ENCODE results near the gene ZNF75A.
"Not testable (repeated sequence)": the region's sequence is repeated elsewhere in the genome, so short reads cannot be mapped to it uniquely, and the experiment has no call there.

ZNF75A gene

DNA sequence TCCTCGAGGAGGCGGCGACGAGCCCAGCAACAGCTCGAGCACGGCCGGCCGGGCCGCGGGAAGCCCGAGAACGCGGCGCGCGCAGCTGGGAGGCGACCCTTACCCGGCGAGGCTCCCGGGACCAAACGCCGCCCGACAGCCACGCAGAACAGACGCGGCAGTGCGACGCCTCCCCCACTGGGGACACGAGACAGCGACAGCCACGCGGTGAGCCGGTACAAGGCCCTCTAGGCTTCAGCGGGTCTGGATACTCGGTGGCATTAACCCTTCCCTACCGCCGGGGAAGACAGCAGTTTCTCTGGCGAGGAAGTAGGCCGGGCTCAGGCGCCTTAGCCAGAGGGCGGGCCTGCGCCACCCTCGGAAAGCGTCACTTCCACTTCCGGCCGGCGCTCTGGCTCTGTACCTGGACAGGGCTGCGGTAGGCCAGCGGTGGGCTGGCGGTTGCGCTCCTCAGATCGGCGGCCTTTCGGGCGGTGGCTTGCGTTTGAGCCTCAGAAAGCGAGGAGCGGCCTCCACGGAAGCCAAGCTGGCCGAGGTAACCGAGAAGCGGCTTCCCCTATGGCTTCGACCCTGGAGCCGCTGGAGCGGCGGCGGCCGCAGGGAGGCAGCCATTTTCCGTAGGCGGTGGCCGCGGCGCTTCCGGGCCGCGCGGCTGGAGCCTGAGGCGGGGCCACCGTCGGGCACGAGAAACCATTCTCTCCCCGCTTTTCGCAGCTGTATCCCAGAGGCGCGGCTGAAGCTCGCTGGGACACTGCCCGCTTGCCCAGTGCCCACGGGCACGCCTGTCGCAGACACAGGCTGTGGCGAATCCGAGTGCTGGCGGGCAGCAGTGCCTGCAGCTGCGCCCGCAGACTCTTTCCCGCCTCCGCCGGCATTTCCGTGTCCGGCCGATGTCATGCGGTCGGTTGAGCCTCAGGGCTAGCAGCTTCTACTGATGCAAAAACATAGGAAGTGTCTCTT is at the start of gene ZNF75A, which contains the start of gene TIGD7:
ZNF75A (plus strand) TSS at position 389 of the 960 bp plus-strand sequence. CDS start 2,932 bp downstream, outside the sequence.
TIGD7 (minus strand) TSS at position 322 of the 960 bp plus-strand sequence. CDS start 4,816 bp downstream, outside the sequence.
- peak; percentile 79 for DNase-seq (ENCODE audit: low read depth)

DNA sequence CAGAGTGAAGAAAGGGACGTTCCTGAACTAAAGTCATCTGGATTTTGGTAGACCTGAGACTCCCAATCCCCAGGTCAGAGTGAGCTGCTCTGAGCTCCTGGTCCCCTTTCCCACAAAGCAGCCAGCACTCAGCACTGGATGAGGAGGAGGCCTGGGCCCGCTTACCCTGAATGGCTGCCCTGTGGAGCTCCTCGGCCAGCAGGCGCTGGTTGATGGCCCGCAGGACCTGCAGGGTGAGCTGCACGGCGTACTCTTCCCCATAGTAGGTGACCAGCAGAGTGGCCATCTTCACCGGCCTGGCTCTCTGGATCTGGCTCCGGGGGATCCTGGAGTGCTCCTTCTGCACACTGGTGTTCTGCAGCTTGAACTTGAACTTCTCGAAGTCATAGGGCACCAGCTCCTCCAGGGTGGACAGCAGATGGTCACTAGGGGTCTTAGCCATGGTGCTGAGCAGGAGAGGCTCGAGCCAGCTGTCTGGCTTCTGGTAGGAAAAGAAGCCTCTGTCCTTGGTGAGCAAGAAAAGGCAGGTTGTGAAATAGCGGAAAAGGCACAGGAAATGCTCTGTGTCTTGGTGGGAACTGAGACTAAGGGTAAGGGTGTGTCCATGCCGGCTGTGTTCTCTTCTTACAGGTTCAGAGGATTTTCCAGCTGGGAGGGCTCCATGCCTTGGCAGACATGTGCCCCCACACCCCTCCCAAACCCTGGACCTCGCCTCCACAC is 49.0 kb upstream of the ZNF75A start, which contains the start of gene MEFV:
MEFV (minus strand) TSS at position 488 of the 720 bp plus-strand sequence; CDS start at position 442, 46 bp downstream.
- no peak for DNase-seq (ENCODE audit: low read depth)

DNA sequence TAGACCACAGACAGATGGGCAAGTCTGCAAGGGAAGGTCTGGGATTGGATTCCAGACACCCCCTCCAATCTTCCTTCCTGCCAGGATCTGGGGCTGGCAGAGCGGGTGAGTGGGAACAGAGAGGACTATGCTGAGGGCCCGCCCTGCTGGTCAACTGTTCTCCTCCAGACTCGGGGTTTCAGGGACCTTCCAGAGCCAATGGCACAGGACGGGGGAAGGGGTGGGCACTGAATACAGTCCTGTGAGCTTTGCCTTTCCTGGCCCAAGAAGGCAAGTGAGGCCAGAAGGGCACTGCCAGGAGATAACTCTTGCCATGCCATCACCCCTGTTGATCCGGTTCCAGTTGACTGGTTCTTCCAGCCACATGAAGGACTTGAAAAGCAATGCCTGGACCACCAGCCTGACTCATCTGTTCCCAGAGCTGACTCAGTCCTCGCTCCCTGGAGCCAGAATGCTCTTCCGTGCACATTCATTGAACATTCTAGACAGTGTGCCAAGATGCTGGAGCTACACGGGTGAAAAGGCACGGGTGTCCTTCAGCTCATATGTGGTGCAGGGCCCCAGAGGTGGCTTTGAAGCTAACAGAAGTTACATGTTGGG is 48.3 kb upstream of the ZNF75A start:
- DNase-seq (ENCODE audit: low read depth): peak; percentile 7

DNA sequence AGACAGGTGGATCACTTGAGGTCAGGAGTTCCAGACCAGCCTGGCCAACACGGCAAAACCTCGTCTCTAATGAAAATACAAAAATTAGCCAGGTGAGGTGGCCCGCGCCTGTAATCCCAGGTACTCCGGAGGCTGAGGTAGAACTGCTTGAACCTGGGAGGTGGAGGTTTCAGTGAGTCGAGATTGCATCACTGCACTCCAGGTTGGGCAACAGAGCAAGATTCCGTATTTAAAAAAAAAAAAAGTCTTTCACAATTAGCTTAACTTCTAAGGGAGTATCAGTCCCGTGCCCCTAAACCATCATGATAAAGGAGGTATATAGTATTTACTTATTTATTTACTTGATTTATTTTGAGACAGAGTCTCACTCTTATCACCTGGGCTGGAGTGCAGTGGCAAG is 45.5 kb upstream of the ZNF75A start:
- DNase-seq (ENCODE audit: low read depth): no peak

DNA sequence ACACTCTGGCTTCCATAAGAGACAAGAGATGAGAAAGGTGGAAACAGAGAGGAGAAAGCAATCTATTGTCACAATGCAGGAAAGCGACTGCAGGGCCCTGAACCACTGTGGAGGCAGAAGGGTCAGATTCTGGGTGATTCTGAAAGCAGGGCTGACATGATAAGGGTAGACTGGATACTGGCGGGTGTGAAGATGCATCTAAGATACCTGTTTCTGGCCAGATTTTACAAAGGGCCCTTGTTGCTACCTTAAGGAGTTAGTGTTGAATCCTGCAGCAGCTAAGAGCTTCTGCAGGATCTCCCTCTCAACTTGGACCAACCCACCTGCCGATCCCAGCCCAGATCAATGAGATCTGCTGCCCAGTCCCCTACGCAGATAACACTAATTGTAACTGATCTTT is 42.8 kb upstream of the ZNF75A start:
- no peak for DNase-seq (ENCODE audit: low read depth)

DNA sequence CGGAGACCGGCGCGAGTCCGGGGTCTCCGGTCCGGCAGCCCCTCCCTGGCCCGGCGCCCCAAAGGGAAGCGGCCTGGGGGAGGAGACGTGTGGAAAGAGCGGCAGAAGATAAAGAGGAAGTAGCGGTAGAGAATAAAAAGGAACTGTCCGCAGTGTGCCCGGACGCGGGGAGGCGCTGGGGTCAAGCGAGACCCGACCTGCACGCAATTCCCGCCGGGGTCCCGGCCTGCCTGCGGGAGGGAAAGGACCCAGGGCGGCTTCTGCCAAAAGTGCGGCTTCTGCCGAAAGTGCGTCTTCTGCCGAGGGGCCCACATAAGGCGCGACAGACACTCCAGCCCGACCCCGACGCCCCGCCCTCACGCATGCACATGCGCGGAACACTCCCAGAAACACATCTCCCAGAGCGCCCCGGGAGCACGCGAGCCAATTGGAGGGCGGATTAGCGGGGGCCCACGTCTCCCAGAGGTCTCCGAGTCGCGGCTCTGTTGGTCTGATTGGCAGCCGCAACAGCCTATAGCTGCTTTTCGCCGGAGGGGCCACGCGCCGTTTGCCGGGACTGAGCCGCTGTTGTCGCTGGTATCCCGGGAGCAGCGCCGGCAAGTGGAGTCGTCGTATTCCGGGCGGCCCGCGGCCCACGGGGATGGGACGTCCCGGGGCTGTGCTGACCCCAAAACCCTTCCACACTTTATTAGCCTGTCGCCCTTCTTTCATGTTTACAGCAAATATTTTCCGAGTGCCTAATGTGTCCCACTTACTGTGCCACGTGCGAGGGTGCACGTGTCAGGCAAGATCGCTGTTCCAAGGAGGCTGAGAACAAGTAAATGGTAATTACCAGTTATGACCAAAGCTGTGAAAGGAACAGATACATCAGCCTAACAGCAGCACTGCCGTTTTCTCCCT is 40.9 kb upstream of the ZNF75A start:
- peak; percentile 96 for DNase-seq (ENCODE audit: low read depth)

DNA sequence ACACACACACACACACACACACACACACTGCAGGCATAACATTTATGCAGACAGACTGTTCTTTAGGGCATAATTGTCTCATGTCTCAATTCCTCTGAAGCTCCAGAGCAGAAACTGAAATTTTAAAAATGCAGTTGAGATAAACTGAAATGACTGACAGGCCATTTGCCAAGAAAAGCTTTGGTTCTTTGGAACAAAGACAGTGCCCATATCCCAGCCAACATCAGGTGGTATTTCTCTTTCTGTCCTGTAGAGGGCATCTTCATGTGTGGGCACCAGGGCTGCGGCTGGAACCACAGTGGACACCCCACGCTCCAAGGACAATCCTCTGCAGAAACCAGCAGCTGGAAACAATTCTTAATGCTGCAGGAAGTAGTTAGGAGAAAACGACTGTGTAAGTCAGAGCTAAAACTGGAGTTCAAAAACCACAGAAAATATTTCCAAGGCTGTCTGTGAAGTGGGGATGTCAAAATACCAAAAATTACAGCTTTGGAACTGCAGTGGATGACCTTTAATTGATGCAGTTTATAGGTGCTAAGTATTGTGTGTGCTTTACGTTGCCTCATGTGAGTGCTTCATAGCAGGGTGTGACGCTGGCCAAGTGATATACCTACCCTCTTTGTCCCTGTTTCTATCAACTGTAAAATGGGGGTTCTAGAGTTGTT is 38.3 kb upstream of the ZNF75A start:
- peak; percentile 88 for DNase-seq (ENCODE audit: low read depth)

DNA sequence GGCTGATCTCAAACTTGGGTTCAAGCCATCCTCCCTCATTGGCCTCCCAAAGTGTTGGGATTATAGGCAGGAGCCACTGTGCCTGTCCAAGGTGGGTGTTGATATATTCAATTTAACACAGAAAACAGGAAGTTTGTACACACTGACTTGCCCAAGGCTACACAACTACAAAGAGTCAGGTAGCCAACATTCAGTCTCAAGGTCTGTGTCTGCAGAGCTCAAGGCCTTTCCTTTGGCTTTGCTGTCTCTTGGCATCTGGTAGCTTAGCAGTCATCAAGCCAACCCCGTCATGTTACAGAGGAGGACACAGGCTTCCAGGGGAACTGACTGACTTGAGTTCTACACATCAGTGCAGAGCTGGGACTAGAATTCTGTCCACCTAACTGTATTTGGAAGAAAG is 37.0 kb upstream of the ZNF75A start:
- no peak for DNase-seq (ENCODE audit: low read depth)

DNA sequence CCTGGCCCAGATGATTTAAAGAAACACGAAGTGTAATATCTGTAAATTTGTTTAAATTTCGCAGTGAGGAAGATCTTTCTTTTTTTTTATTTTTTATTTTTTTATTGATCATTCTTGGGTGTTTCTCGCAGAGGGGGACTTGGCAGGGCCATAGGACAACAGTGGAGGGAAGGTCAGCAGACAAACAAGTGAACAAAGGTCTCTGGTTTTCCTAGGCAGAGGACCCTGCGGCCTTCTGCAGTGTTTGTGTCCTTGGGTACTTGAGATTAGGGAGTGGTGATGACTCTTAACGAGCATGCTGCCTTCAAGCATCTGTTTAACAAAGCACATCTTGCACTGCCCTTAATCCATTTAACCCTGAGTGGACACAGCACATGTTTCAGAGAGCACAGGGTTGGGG is 34.6 kb upstream of the ZNF75A start:
- DNase-seq (ENCODE audit: low read depth): not testable (repeated sequence)

DNA sequence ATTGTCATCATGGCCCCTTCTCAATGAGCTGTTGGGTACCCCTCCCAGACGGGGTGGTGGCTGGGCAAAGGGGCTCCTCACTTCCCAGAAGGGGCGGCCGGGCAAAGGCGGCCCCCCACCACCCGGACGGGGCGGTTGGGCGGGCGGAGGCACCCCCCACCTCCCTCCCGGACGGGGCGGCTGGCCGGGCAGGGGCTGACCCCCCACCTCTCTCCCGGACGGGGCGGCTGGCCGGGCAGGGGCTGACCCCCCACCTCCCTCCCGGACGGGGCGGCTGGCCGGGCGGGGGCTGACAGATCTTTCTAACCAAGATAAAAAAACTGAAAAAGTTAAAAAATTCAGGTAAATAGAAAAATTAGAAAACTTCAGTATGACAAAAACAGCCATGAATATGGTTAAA is 34.0 kb upstream of the ZNF75A start:
- DNase-seq (ENCODE audit: low read depth): not testable (repeated sequence)

DNA sequence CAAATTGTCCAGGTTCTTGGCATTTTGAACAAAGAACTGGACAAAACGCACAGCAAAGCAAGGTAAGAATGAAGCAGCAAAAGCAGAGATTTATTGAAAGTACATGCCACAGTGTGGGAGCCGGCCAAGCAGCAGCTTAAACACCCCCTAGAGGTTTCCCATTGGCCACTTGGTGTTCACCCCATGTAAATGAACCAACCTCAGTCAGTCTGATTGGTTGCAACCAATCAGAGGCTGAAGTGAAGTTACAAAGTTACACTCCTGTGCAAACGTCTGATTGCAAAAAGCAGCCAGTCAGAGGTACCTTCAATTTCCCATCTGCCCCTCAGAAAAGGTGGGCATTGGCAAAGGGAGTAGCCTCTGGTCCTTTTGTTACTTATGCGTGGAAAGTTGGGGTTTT is 30.8 kb upstream of the ZNF75A start:
- DNase-seq (ENCODE audit: low read depth): no peak

DNA sequence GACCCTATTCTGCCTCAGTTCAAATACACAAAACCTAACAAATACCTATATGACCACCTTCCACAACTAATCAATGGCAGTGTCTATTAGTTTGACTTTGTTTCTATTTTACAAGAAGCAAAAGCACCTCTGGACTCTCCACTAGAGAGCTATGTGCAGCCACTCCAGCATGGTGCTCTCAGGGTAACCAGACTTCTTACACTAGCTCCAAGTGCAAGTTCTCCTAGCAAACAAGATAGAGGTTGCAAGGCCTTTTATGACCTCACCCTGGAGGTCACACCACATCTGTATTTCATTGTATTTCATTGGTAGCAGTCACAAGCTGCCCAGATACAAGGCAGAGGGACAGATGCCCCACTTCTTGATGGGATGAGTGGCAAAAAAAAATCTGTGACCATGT is 30.4 kb upstream of the ZNF75A start:
- DNase-seq (ENCODE audit: low read depth): no peak

DNA sequence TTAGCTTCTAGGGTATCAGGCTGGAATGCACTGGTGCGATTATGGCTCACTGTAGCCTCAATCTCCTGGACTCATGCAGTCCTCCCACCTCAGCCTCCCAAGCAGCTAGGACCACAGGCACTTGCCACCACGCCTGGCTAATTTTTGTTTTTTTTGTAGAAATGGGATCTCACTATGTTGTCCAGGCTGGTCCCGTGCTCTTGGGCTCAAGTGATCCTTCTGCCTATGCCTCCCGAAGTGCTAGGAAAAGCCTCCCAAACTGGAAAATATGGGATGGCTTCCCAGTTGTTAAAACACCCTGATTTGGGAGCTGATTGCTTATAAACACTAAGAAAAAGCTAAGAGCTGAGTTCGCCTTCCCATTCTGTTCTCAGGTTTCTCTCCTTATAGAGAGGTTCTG is 28.6 kb upstream of the ZNF75A start:
- DNase-seq (ENCODE audit: low read depth): no peak

DNA sequence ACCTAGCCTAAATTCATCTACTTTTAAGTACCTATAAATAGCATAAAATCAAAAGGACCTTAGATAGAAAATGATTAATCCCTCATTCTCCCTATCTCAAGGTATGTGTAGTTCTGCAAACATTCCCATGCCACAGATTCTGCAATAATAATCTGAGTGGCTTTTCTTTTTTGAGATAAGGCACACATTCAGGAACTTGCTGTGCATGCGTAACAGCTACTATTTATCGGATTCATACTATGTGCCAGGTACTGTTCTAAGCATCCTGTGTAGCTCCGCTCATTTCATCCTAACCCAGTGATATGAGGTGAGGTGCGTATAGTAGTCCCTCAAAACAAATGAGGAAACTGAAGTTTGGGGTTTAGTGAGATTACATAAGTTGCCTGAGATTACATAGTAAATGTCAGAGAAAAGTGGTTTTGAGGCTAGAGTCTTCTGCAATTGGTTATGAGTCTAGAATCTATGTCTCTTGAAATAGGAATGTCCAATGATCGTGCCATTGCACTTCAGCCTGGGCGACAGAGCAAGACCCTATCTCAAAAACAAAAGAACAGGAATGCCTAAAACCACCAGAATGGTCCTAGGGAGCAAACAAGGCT is 24.0 kb upstream of the ZNF75A start:
- DNase-seq (ENCODE audit: low read depth): no peak

DNA sequence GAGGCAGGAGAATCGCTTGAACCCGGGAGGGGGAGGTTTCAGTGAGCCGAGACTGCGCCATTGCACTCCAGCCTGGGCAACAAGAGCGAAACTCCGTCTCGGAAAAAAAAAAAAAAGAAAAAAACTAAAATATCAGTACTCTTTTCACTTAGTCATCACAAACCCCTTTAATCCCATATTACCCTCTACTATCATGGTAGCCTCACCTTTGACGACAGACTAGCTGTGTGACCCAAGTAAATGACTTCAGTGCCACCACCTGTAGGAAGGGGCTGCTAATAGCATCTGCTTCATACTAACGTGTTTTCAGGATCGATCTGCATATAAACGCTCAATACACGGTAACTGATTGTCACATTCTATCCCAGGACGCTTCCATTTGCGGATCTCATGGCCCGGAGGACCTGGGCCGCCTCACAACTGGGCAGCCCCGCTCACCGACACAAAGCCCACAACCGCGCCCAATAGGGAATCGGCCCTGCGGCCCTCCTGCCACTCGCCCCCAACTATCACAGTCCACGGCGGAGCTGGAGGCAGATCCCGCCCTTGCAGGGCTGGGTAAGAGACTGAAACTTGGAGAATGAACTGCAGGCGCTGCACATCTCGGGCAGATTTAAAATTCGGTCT is 23.1 kb upstream of the ZNF75A start:
- DNase-seq (ENCODE audit: low read depth): no peak

DNA sequence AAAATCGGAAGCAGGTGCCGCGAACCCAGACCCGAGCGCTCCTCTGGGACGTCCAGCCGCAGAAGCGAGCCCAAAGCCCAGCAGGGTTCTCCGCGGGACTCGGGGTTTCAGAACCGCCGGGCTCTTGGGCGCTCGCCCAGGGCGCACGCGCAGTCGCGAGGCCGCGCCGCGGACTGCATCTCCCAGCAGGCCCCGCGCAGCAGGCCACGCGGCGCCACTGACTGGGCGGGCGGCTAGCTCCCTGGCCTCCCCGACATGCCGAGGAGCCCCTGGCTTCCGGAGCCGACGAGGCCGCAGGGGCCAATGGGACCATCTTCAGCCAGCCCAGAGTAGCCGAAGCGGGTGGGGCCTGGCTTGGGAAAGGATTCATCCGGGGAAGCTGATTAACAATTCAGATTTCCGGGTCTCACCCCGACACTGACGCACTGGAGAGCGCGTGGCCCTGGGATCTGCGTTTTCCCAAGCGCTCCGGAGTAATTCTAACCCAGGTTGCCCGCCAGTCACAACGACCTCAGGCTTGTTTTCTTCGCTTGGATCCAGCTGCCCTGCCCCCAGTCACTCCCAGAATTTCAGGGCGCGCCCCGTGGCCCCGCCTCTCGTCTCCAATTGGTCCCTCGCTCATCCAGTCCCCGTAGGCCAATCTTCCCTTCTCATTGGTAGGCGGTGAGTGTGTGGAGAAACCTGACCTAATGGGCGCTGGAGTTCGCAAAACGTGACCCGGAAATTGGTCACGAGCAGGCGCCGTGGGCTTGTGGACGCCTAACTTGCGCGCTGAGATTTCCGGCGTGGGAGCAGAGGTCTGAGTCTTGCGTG is 22.4 kb upstream of the ZNF75A start, which contains the start of gene ZNF263:
ZNF263 (plus strand) TSS at position 762 of the 813 bp plus-strand sequence. CDS start 328 bp downstream, outside the sequence.
- peak; percentile 97 for DNase-seq (ENCODE audit: low read depth)

DNA sequence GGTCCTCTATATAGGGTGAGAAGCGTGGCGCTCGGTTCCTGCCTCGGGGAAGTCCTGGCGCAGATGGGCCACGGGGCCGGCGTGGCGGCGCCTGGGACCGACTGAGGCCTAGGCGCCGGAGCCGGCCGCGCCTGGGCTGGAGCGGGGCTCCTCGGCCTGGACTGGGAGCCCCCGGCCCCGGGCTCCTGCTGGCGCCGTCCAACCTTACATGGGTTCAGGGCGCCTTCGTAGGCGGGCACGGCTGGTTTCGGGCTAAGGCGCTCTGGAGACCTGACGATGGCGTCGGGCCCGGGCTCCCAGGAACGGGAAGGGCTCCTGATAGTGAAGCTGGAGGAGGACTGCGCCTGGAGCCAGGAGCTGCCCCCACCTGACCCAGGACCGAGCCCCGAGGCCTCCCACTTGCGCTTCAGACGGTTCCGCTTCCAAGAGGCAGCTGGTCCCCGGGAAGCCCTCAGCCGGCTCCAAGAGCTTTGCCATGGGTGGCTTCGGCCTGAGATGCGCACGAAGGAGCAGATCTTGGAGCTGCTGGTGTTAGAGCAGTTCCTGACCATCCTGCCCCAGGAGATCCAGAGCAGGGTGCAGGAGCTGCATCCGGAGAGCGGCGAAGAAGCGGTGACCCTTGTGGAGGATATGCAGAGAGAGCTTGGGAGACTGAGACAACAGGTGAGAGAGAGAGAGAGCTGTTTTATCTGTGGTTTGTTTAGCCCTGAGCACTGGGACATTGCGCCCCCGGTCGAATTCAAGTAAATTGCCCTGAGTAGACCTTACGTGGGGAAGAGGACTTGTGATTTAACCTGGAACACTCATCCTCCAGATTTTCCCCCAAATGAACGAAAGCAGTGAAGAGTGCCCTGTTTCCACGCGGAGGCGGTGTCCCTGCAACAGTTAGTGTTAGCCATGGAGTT is 21.5 kb upstream of the ZNF75A start:
- DNase-seq (ENCODE audit: low read depth): no peak

DNA sequence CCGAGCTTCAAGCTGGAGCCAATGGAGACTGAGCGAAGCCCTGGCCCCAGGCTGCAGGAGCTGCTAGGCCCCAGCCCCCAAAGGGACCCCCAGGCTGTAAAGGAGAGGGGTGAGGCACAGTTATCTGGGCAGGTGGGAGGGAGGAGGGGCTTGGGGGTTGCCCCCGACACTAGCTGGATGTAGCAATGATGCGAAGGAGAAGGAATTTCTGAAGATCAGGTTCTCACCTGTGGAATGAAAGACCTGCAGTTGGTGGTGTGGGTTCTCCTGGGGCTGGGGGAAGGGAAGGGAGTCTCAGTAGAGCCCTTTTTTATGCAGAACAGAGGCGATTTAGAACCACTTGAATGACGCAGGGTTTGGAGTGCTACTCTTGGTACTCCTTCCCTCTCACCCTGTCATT is 20.2 kb upstream of the ZNF75A start:
- DNase-seq (ENCODE audit: low read depth): no peak

Measured in GM04504 (cell line).